Upper lobe of left lung (tissue), 4 donors: Measurements from ENCODE around the gene DNAH9.

Experiments
- EP300 ChIP-seq, 4 donors: sonication (generic); formaldehyde crosslinking; IDR thresholded peaks; one replicate each; pipeline ENCODE4 v1.5.1; 2017; ENCODE audit warnings: antibody characterized with exemption in 4 of 4, control low read depth in 2 of 4
- POLR2A ChIP-seq, 4 donors: fragments of 450-650 bp; IDR thresholded peaks; one replicate each; pipeline ENCODE4 v1.5.1; 2016 to 2017; ENCODE audit warnings: antibody characterized with exemption in 4 of 4, mild to moderate bottlenecking in 2 of 4
- TF ChIP-seq, protein P1 (sequence below), 6 experiments: fragments of 450-650 bp in 4 of 6; fragments of 200-600 bp in 2 of 6; sonication (generic) in 2 of 6; IDR thresholded peaks; one replicate each; pipeline ENCODE4 v1.5.1; 2016 to 2019; ENCODE audit warnings: antibody characterized with exemption in 6 of 6

DNA sequence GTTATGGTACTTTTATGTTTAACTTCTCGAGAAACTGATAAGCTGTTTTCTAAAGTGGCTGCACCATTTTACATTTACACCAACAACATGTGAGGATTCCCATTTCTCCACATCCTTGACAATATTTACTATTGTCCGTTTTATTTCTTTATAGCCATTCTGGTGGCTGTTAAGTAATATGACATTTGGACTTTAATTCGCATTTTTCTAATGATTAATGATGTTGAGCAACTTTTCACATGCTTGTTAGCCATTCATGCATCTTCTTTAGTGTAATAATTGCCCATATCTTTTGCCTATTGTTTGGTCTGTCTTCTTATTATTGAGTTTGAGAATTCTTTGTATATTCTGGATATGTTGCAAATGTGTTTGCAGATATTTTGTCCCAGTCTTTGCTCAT is 114.2 kb downstream of the DNAH9 start:
- TF ChIP-seq POLR2A (IDR thresholded peaks at IDR 0.05) (no peak), EP300 (IDR thresholded peaks at IDR 0.05) (no peak)
- TF ChIP-seq, protein P1, sequence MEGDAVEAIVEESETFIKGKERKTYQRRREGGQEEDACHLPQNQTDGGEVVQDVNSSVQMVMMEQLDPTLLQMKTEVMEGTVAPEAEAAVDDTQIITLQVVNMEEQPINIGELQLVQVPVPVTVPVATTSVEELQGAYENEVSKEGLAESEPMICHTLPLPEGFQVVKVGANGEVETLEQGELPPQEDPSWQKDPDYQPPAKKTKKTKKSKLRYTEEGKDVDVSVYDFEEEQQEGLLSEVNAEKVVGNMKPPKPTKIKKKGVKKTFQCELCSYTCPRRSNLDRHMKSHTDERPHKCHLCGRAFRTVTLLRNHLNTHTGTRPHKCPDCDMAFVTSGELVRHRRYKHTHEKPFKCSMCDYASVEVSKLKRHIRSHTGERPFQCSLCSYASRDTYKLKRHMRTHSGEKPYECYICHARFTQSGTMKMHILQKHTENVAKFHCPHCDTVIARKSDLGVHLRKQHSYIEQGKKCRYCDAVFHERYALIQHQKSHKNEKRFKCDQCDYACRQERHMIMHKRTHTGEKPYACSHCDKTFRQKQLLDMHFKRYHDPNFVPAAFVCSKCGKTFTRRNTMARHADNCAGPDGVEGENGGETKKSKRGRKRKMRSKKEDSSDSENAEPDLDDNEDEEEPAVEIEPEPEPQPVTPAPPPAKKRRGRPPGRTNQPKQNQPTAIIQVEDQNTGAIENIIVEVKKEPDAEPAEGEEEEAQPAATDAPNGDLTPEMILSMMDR (IDR thresholded peaks at IDR 0.05), result no peak
